HepG2 (cell line): ENCODE data around the gene AMOTL2. TPM values are rescaled to one million over a fixed set of nuclear protein-coding genes. Genes with fewer than 3 reads are reported as not detected.

ENCODE experiments used
- ETV5 ChIP-seq: IDR thresholded peaks from 2 replicates; pipeline ENCODE4 v1.6.1; 2018; ENCODE audit warnings: missing biosample characterization, missing genetic modification reagents, inconsistent platforms, borderline replicate concordance
- FOSL2 ChIP-seq: sonication (generic); formaldehyde crosslinking; IDR thresholded peaks from 2 replicates; pipeline ENCODE4 v1.4.0; 2020; ENCODE audit warnings: missing genetic modification reagents
- GATA4 ChIP-seq: sonication (generic); IDR thresholded peaks from 2 replicates; pipeline ENCODE4 v1.6.1; 2016; ENCODE audit warnings: antibody characterized with exemption, low read depth, borderline replicate concordance
- GLI4 ChIP-seq: sonication (generic); formaldehyde crosslinking; IDR thresholded peaks from 2 replicates; pipeline ENCODE4 v1.5.1; 2020; ENCODE audit warnings: missing genetic modification reagents, mild to moderate bottlenecking, moderate library complexity, borderline replicate concordance
- MED8 ChIP-seq: sonication (generic); formaldehyde crosslinking; IDR thresholded peaks from 2 replicates; pipeline ENCODE4 v1.8.1; 2023; ENCODE audit warnings: mild to moderate bottlenecking, missing genetic modification reagents; ENCODE audit not compliant: insufficient replicate concordance
- NCOA1 ChIP-seq: sonication (generic); formaldehyde crosslinking; IDR thresholded peaks from 2 replicates; pipeline ENCODE4 v1.9.0; 2021; ENCODE audit warnings: missing genetic modification reagents
- POLR2G ChIP-seq: fragments of 200-400 bp; formaldehyde crosslinking; IDR thresholded peaks from 2 replicates; pipeline ENCODE4 v1.6.1; 2018; ENCODE audit warnings: mild to moderate bottlenecking, low read depth, low read length, moderate library complexity
- RNF2 ChIP-seq: fragments of 450-650 bp; conservative IDR thresholded peaks from 2 replicates; pipeline ENCODE4 v1.6.1; 2016; ENCODE audit warnings: low read depth
- TARDBP ChIP-seq: sonication (generic); formaldehyde crosslinking; IDR thresholded peaks from 2 replicates; pipeline ENCODE4 v1.8.0; 2022; ENCODE audit warnings: mild to moderate bottlenecking, missing genetic modification reagents
- ZFX ChIP-seq: sonication (generic); formaldehyde crosslinking; IDR thresholded peaks from 2 replicates; pipeline ENCODE4 v1.4.0; 2020; ENCODE audit warnings: mild to moderate bottlenecking, low read depth, missing genetic modification reagents, moderate library complexity
- ZNF180 ChIP-seq: sonication (generic); formaldehyde crosslinking; IDR thresholded peaks from 2 replicates; pipeline ENCODE4 v1.4.0; 2020; ENCODE audit warnings: low read depth, missing genetic modification reagents, borderline replicate concordance
- ZNF205 ChIP-seq: IDR thresholded peaks from 2 replicates; pipeline ENCODE4 v1.6.1; 2018; ENCODE audit warnings: missing biosample characterization, missing genetic modification reagents
- ZNF34 ChIP-seq: sonication (generic); formaldehyde crosslinking; IDR thresholded peaks from 2 replicates; pipeline ENCODE4 v1.4.0; 2020; ENCODE audit warnings: mild to moderate bottlenecking, missing genetic modification reagents, borderline replicate concordance
- ZNF598 ChIP-seq: sonication (generic); formaldehyde crosslinking; IDR thresholded peaks from 2 replicates; pipeline ENCODE4 v1.5.1; 2020; ENCODE audit warnings: mild to moderate bottlenecking, missing genetic modification reagents, borderline replicate concordance
- ZNF768 ChIP-seq: sonication (generic); formaldehyde crosslinking; IDR thresholded peaks from 2 replicates; pipeline ENCODE4 v1.4.0; 2020; ENCODE audit warnings: missing genetic modification reagents
- polyA plus RNA-seq, 8 experiments: library from polyadenylated mRNA; depleted of rRNA in 3 of 8; stranded (reverse) in 7 of 8; unstranded in 1 of 8; fragments of >200 nt; fragmentation: Illumina TruSeq in 4 of 8; extraction: Trizol in 4 of 8; gene quantifications; 2 replicates each; pipeline versions ENCODE4 v1.2.1 to v1.2.3, GENCODE V29; 2011 to 2016; ENCODE audit warnings: low read depth in 4 of 8, missing spikeins in 1 of 8, mixed read lengths in 1 of 8; ENCODE audit not compliant: insufficient read depth in 1 of 8
- total RNA-seq, 5 experiments: library from RNA; depleted of rRNA; stranded (reverse); fragments of >200 nt; fragmentation: Illumina TruSeq; extraction: Trizol; gene quantifications; 2 replicates each; pipeline ENCODE4 v1.2.3, GENCODE V29; 2016; ENCODE audit warnings: low read depth in 1 of 5
- TF ChIP-seq, protein P1 (sequence below): sonication (generic); formaldehyde crosslinking; IDR thresholded peaks from 2 replicates; pipeline ENCODE4 v1.9.0; 2021; ENCODE audit warnings: missing genetic modification reagents, borderline replicate concordance
- TF ChIP-seq, protein P2 (sequence below): sonication (generic); formaldehyde crosslinking; conservative IDR thresholded peaks from 2 replicates; pipeline ENCODE4 v1.8.0; 2022; ENCODE audit warnings: mild to moderate bottlenecking, moderate library complexity, missing genetic modification reagents
- TF ChIP-seq, protein P3 (sequence below): sonication (generic); formaldehyde crosslinking; IDR thresholded peaks from 2 replicates; pipeline ENCODE4 v1.5.0; 2020; ENCODE audit warnings: missing genetic modification reagents
- TF ChIP-seq, protein P4 (sequence below): sonication (generic); formaldehyde crosslinking; IDR thresholded peaks from 2 replicates; pipeline ENCODE4 v1.4.0; 2020; ENCODE audit warnings: missing genetic modification reagents
- TF ChIP-seq, protein P5 (sequence below), 2 experiments: fragments of 450-650 bp in 1 of 2; sonication (generic) in 1 of 2; formaldehyde crosslinking; IDR thresholded peaks; 2 replicates each; pipeline versions ENCODE4 v1.5.0 to v1.8.0; 2020 to 2022; ENCODE audit warnings: mild to moderate bottlenecking in 1 of 2, missing genetic modification reagents in 1 of 2

AMOTL2 gene
- total and polyA plus RNA-seq, 2 of the 13 experiments (the other 11 are each of a cell fraction or from before 2014, with no cell fraction given) = 17.3 to 18.5 TPM

DNA sequence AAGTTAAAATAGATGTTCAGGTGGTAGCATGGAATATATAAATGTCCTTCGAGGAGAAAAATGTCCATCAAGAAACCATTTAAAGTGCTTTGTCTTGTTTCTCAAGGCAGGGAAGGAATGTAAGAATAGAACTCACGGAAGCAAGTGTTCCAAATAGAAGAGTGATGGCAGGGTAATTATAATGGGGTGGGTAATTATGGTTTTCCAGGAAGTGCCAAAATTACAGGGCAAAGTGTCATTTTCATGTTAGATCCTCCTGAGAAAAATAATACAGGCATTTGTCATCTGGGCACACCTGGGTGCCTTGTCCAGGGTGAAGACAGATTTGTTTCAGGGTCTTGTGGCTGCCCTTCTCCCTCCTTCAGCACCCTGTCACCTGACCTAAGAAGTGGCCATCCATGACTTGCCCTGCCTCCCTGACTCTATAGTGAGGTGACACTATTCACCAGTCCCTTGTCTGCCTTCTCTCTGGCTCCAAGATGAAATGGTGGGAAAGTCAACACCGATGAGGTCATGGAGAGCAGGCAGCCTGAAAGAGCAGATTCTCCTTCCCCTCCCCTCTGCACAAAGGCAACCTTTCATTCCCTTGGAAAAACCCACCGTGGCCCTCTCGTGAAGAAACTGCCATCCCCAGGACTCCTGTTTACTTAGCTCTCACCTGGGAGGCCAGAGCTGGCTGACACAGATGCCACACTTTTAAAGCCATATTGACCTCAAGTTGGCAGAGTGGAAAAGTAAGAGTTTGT, 45.1 kb upstream of the AMOTL2 start (continued):
- peak; percentile 74 for TF ChIP-seq FOSL2
- TF ChIP-seq ZNF34 (CRISPR knock-in tag) = no peak
- TF ChIP-seq ZNF205 (CRISPR knock-in tag) = no peak
- TF ChIP-seq, protein P1, sequence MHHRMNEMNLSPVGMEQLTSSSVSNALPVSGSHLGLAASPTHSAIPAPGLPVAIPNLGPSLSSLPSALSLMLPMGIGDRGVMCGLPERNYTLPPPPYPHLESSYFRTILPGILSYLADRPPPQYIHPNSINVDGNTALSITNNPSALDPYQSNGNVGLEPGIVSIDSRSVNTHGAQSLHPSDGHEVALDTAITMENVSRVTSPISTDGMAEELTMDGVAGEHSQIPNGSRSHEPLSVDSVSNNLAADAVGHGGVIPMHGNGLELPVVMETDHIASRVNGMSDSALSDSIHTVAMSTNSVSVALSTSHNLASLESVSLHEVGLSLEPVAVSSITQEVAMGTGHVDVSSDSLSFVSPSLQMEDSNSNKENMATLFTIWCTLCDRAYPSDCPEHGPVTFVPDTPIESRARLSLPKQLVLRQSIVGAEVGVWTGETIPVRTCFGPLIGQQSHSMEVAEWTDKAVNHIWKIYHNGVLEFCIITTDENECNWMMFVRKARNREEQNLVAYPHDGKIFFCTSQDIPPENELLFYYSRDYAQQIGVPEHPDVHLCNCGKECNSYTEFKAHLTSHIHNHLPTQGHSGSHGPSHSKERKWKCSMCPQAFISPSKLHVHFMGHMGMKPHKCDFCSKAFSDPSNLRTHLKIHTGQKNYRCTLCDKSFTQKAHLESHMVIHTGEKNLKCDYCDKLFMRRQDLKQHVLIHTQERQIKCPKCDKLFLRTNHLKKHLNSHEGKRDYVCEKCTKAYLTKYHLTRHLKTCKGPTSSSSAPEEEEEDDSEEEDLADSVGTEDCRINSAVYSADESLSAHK (CRISPR knock-in tag) = no peak
- no peak for TF ChIP-seq ZNF180
- 0 out of 2 replicates have a peak, but pooled peaks have one; percentile 41 for TF ChIP-seq TARDBP (CRISPR knock-in tag)
- TF ChIP-seq, protein P2, sequence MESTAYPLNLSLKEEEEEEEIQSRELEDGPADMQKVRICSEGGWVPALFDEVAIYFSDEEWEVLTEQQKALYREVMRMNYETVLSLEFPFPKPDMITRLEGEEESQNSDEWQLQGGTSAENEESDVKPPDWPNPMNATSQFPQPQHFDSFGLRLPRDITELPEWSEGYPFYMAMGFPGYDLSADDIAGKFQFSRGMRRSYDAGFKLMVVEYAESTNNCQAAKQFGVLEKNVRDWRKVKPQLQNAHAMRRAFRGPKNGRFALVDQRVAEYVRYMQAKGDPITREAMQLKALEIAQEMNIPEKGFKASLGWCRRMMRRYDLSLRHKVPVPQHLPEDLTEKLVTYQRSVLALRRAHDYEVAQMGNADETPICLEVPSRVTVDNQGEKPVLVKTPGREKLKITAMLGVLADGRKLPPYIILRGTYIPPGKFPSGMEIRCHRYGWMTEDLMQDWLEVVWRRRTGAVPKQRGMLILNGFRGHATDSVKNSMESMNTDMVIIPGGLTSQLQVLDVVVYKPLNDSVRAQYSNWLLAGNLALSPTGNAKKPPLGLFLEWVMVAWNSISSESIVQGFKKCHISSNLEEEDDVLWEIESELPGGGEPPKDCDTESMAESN = no peak
- no peak for TF ChIP-seq MED8 (CRISPR knock-in tag)
- TF ChIP-seq GATA4 = 0 out of 2 replicates have a peak, but pooled peaks have one; percentile 32
- no peak for TF ChIP-seq ZNF598 (CRISPR knock-in tag)
- no peak for TF ChIP-seq ZNF768
- TF ChIP-seq, protein P3, sequence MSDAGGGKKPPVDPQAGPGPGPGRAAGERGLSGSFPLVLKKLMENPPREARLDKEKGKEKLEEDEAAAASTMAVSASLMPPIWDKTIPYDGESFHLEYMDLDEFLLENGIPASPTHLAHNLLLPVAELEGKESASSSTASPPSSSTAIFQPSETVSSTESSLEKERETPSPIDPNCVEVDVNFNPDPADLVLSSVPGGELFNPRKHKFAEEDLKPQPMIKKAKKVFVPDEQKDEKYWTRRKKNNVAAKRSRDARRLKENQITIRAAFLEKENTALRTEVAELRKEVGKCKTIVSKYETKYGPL = no peak
- peak; percentile 65 for TF ChIP-seq ZFX (CRISPR knock-in tag)
- no peak for TF ChIP-seq NCOA1
- TF ChIP-seq RNF2 = no peak
- TF ChIP-seq, protein P4, sequence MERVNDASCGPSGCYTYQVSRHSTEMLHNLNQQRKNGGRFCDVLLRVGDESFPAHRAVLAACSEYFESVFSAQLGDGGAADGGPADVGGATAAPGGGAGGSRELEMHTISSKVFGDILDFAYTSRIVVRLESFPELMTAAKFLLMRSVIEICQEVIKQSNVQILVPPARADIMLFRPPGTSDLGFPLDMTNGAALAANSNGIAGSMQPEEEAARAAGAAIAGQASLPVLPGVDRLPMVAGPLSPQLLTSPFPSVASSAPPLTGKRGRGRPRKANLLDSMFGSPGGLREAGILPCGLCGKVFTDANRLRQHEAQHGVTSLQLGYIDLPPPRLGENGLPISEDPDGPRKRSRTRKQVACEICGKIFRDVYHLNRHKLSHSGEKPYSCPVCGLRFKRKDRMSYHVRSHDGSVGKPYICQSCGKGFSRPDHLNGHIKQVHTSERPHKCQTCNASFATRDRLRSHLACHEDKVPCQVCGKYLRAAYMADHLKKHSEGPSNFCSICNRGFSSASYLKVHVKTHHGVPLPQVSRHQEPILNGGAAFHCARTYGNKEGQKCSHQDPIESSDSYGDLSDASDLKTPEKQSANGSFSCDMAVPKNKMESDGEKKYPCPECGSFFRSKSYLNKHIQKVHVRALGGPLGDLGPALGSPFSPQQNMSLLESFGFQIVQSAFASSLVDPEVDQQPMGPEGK (CRISPR knock-in tag) = peak; percentile 66
- TF ChIP-seq GLI4 = no peak
- no peak for TF ChIP-seq ETV5
- peak; percentile 48; the same call in 1 of the 2 replicates for TF ChIP-seq POLR2G
- TF ChIP-seq, protein P5, sequence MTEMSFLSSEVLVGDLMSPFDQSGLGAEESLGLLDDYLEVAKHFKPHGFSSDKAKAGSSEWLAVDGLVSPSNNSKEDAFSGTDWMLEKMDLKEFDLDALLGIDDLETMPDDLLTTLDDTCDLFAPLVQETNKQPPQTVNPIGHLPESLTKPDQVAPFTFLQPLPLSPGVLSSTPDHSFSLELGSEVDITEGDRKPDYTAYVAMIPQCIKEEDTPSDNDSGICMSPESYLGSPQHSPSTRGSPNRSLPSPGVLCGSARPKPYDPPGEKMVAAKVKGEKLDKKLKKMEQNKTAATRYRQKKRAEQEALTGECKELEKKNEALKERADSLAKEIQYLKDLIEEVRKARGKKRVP (CRISPR knock-in tag; IDR thresholded peaks at IDR 0.05) = no peak; a peak in 1 of 4 replicates
